Keratinocyte (primary cell): ENCODE data around the gene AMN.

ENCODE experiments used
- CTCF ChIP-seq, 3 experiments: IDR thresholded peaks in 1 of 3; conservative IDR thresholded peaks in 1 of 3; optimal IDR thresholded peaks in 1 of 3; 2 replicates in 2 of 3; 3 replicates in 1 of 3; pipeline versions ENCODE3 to v1.5.1; 2011; ENCODE audit warnings: low read length in 3 of 3, mild to moderate bottlenecking in 3 of 3, moderate library complexity in 2 of 3, control low read depth in 1 of 3, inconsistent platforms in 1 of 3; ENCODE audit not compliant: insufficient read depth in 2 of 3; ENCODE audit errors: extremely low read depth in 1 of 3
- EZH2 ChIP-seq: IDR thresholded peaks from one replicate; pipeline ENCODE4 v1.6.1; 2012; ENCODE audit warnings: inconsistent platforms, mild to moderate bottlenecking, low read length, moderate library complexity

- no peak for TF ChIP-seq CTCF (optimal IDR thresholded peaks at IDR 0.05 in 1 of 3, IDR thresholded peaks at IDR 0.05 in 1 of 3, conservative IDR thresholded peaks at IDR 0.05 in 1 of 3; ENCODE audit: extremely low read depth in 1 of 3, insufficient read depth in 2 of 3, low read length in 3 of 3)
- no peak for TF ChIP-seq EZH2
Measured at GRCh38 chr14:102964152-102964730, 41.8 kb downstream of the AMN start.
